PC-9 (cell line): ENCODE results near the gene PCLO. TPM values are rescaled to one million over a fixed set of nuclear protein-coding genes. Genes with fewer than 3 reads are reported as not detected.

Experiments
- BruUV-seq: library from RNA; stranded (reverse); fragments of 400-500 nt; replicated peaks from 2 replicates; lab custom pipeline; 2021; lab: Mats Ljungman, UMichigan
- CTCF ChIA-PET: fragments of 300-600 bp; sonication (Branson Sonifier 250); formaldehyde crosslinking; loops from one replicate; lab custom pipeline; 2022; ENCODE audit warnings: antibody characterized with exemption; lab: Charles Lee
- POLR2A ChIA-PET: fragments of 300-600 bp; sonication (Branson Sonifier 250); formaldehyde crosslinking; loops from one replicate; lab custom pipeline; 2022; ENCODE audit warnings: antibody characterized with exemption; ENCODE audit not compliant: unreplicated experiment; lab: Charles Lee
- DNase-seq, 2 experiments: peaks; one replicate each; pipeline versions ENCODE4 v3.0.0 to v3.0.0-alpha.2; 2015 to 2022; ENCODE audit warnings: mixed read lengths in 1 of 2
- H2AFZ ChIP-seq: fragments of 200-600 bp; sonication (generic); 2 replicates; pipeline ENCODE4 v1.8.1; 2017; ENCODE audit warnings: antibody characterized with exemption
- H3F3A ChIP-seq: fragments of 200-600 bp; sonication (generic); 2 replicates; pipeline ENCODE4 v1.8.1; 2017; ENCODE audit warnings: antibody characterized with exemption, mild to moderate bottlenecking, low read depth; ENCODE audit not compliant: insufficient read depth
- H3K27ac ChIP-seq: fragments of 200-600 bp; sonication (generic); 2 replicates; pipeline ENCODE4 v1.6.1; 2016; ENCODE audit warnings: mixed run types
- H3K27me3 ChIP-seq: fragments of 200-600 bp; sonication (generic); 2 replicates; pipeline ENCODE4 v1.6.1; 2016; ENCODE audit warnings: low read depth, mixed run types; ENCODE audit not compliant: insufficient read depth
- H3K36me3 ChIP-seq: fragments of 200-600 bp; sonication (generic); 2 replicates; pipeline ENCODE4 v1.6.1; 2016; ENCODE audit warnings: low read depth, mixed run types
- H3K4me1 ChIP-seq: fragments of 200-600 bp; sonication (generic); replicated peaks from 2 replicates; pipeline ENCODE4 v1.6.1; 2016; ENCODE audit warnings: mixed run types; ENCODE audit not compliant: insufficient read depth
- H3K4me2 ChIP-seq: fragments of 200-600 bp; sonication (generic); 2 replicates; pipeline ENCODE4 v1.6.1; 2017; ENCODE audit warnings: mixed run types
- H3K4me3 ChIP-seq: fragments of 200-600 bp; sonication (generic); 2 replicates; pipeline ENCODE4 v1.6.1; 2016; ENCODE audit warnings: mixed run types
- H3K79me2 ChIP-seq: fragments of 200-600 bp; sonication (generic); 2 replicates; pipeline ENCODE4 v1.6.1; 2017; ENCODE audit warnings: low read depth, mixed run types
- H3K9me2 ChIP-seq: fragments of 200-600 bp; sonication (generic); 2 replicates; pipeline ENCODE4 v1.8.1; 2017; ENCODE audit warnings: mild to moderate bottlenecking; ENCODE audit not compliant: insufficient read depth
- H3K9me3 ChIP-seq: fragments of 200-600 bp; sonication (generic); 2 replicates; pipeline ENCODE4 v1.8.1; 2016; ENCODE audit warnings: low read depth; ENCODE audit not compliant: insufficient read depth
- H4K20me1 ChIP-seq: fragments of 200-600 bp; sonication (generic); 2 replicates; pipeline ENCODE4 v1.8.1; 2017; ENCODE audit not compliant: insufficient read depth
- EZH2 ChIP-seq: fragments of 200-600 bp; sonication (generic); IDR thresholded peaks from 2 replicates; pipeline ENCODE4 v1.8.0; 2017; ENCODE audit warnings: antibody characterized with exemption, low read depth
- intact Hi-C: fragments of 100-400 bp; cut with micrococcal nuclease; formaldehyde crosslinking; loops from one replicate; pipeline ENCODE4 v1.10.0; 2022; ENCODE audit not compliant: unreplicated experiment
- total RNA-seq: library from RNA; stranded (reverse); gene quantifications from 2 replicates; pipeline ENCODE4 v1.2.3, GENCODE V29; 2021
- TF ChIP-seq, protein P1 (sequence below): fragments of 200-600 bp; sonication (generic); conservative IDR thresholded peaks from 2 replicates; pipeline ENCODE4 v1.6.1; 2017; ENCODE audit warnings: mixed run types, antibody characterized with exemption, mild to moderate bottlenecking, moderate library complexity

PCLO gene
- total RNA-seq, 1 experiment from 2014 or later: 4.0 TPM

DNA sequence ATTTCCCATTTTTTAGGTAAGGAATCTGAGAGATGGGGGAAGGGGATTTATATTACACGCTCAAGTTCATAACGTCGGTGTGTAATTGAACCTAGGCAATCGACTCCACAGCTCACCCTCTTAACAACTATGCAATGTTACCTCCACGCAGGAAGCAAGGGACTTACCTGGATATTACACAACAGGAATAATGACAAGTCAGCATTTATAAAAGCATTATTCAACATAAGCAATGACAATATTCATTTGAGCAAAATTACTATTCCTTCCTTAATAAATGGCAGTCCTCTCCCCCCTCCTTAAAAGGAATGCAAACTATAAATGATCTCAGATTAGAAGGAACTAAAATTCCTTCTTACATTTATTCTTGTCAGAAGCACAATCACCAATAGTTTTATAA lies 104.0 kb downstream of the PCLO start:
- no peaks in the 10 kb centered on the region for H3K36me3 ChIP-seq
- 0 out of 2 replicates have a peak, but pooled peaks cover 3% of the 10 kb centered on the region for H3F3A ChIP-seq
- ChIA-PET POLR2A (interaction anchor here (0.7 kb wide), 1 partner anchor 23 kb away, joined by 11 read pairs; no protein-coding TSS in a partner anchor), CTCF (no interaction called here)
- H3K4me3 ChIP-seq: no peak overlapping the region
- TF ChIP-seq EZH2: no peak
- TF ChIP-seq, protein P1, sequence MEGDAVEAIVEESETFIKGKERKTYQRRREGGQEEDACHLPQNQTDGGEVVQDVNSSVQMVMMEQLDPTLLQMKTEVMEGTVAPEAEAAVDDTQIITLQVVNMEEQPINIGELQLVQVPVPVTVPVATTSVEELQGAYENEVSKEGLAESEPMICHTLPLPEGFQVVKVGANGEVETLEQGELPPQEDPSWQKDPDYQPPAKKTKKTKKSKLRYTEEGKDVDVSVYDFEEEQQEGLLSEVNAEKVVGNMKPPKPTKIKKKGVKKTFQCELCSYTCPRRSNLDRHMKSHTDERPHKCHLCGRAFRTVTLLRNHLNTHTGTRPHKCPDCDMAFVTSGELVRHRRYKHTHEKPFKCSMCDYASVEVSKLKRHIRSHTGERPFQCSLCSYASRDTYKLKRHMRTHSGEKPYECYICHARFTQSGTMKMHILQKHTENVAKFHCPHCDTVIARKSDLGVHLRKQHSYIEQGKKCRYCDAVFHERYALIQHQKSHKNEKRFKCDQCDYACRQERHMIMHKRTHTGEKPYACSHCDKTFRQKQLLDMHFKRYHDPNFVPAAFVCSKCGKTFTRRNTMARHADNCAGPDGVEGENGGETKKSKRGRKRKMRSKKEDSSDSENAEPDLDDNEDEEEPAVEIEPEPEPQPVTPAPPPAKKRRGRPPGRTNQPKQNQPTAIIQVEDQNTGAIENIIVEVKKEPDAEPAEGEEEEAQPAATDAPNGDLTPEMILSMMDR: no peak
- no peaks in the 10 kb centered on the region for H3K79me2 ChIP-seq
- no peak overlapping the region for H3K4me2 ChIP-seq
- no TSS peak for BruUV-seq
- no peak overlapping the region for H2AFZ ChIP-seq
- H3K27me3 ChIP-seq: no peaks in the 10 kb centered on the region
- no peak overlapping the region for H3K27ac ChIP-seq
- H4K20me1 ChIP-seq: no peaks in the 10 kb centered on the region
- no peak for DNase-seq
- intact Hi-C loops: no loop called here
- peaks cover 17% of the 10 kb centered on the region for H3K4me1 ChIP-seq
- H3K9me3 ChIP-seq: no peaks in the 10 kb centered on the region
- H3K9me2 ChIP-seq: 0 out of 2 replicates have a peak, but pooled peaks cover 5% of the 10 kb centered on the region

DNA sequence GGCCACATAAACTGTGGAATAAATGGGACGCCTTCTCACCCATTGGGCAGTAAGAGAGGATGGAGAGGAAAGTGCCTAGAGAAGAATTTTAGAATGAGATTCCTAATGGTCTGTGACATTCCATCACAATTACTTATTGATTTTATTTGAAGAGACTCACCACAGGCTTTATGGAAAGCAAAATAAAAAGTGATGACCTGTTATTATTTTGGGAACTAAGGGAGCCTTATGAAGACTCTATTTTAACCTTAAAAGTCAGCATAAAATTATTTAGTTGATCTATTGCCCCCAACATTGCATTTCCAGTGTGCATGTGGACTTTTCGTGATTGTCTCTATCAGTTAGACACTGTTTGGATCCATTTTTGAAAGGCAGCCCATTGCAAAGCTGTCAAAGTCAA lies 107.5 kb downstream of the PCLO start:
- ChIA-PET CTCF (no interaction called here), POLR2A (no interaction called here)
- no peak for DNase-seq
- H3K9me3 ChIP-seq: no peaks in the 10 kb centered on the region
- no peaks in the 10 kb centered on the region for H4K20me1 ChIP-seq
- no peaks in the 10 kb centered on the region for H3K27me3 ChIP-seq
- TF ChIP-seq, protein P1: no peak
- no peak for TF ChIP-seq EZH2
- H3K36me3 ChIP-seq: no peaks in the 10 kb centered on the region
- H2AFZ ChIP-seq: no peak overlapping the region
- no peak overlapping the region for H3K27ac ChIP-seq
- no peak overlapping the region for H3K4me3 ChIP-seq
- 0 out of 2 replicates have a peak, but pooled peaks cover 3% of the 10 kb centered on the region for H3F3A ChIP-seq
- no TSS peak for BruUV-seq
- H3K79me2 ChIP-seq: no peaks in the 10 kb centered on the region
- intact Hi-C loops: no loop called here
- H3K9me2 ChIP-seq: no peaks in the 10 kb centered on the region
- peaks cover 29% of the 10 kb centered on the region for H3K4me1 ChIP-seq
- no peak overlapping the region for H3K4me2 ChIP-seq

DNA sequence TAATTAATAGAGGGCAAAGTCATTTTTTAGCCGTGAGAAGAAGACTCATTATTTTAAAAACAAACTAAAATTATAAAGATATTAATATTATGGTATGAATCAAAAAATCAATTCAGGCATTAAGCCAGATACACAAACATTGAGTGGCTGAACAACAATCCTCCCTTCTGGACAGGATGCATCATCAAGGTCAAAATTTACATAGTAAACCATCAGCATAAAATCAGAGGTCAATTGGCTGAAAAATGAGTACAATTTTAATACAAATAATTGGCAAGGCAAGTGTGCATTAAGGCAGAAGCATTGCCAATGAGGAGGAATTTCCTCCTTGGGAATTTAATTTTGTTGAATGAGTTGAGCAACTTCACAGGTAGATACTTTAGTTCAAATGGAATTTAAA lies 108.2 kb downstream of the PCLO start:
- no peak for TF ChIP-seq EZH2
- TF ChIP-seq, protein P1: no peak
- H3K4me2 ChIP-seq: peak overlapping the region; percentile 62; the same call in 1 of the 2 replicates
- H4K20me1 ChIP-seq: no peaks in the 10 kb centered on the region
- no peak overlapping the region for H3K27ac ChIP-seq
- 0 out of 2 replicates have a peak, but pooled peaks cover 3% of the 10 kb centered on the region for H3F3A ChIP-seq
- H3K36me3 ChIP-seq: no peaks in the 10 kb centered on the region
- intact Hi-C loops: loop anchor here (5.0 kb wide), 1 partner anchor 108 kb away; the partner anchor contains the start of gene PCLO
- H3K4me1 ChIP-seq: peaks cover 29% of the 10 kb centered on the region
- H3K79me2 ChIP-seq: no peaks in the 10 kb centered on the region
- no peak for DNase-seq
- H3K9me2 ChIP-seq: no peaks in the 10 kb centered on the region
- H2AFZ ChIP-seq: no peak overlapping the region
- no TSS peak for BruUV-seq
- CTCF ChIA-PET: no interaction called here
- no peaks in the 10 kb centered on the region for H3K27me3 ChIP-seq
- no peak overlapping the region for H3K4me3 ChIP-seq
- POLR2A ChIA-PET: no interaction called here
- no peaks in the 10 kb centered on the region for H3K9me3 ChIP-seq
